Mesenchymal stem cell (in vitro differentiated cells and primary cell): ENCODE data around the gene CLCNKA.

Source experiments
- DNase-seq: peaks from one replicate; pipeline ENCODE4 v3.0.0-alpha.2; 2013
- H2AFZ ChIP-seq: one replicate; pipeline ENCODE4 v1.6.1; 2013; ENCODE audit warnings: low read depth, mild to moderate bottlenecking, control low read depth, inconsistent platforms, low read length, moderate library complexity
- H2AK5ac ChIP-seq: 2 replicates; pipeline ENCODE4 v1.6.1; 2013; ENCODE audit warnings: low read length, moderate library complexity, mild to moderate bottlenecking, inconsistent platforms; ENCODE audit not compliant: severe bottlenecking
- H2BK120ac ChIP-seq: one replicate; pipeline ENCODE4 v1.6.1; 2013; ENCODE audit warnings: low read depth, mild to moderate bottlenecking, inconsistent platforms, low read length, moderate library complexity
- H2BK12ac ChIP-seq, 2 experiments: one replicate each; pipeline ENCODE4 v1.6.1; 2013; ENCODE audit warnings: inconsistent platforms in 2 of 2, low read length in 2 of 2, mild to moderate bottlenecking in 2 of 2, moderate library complexity in 2 of 2, control low read depth in 1 of 2
- H2BK15ac ChIP-seq: one replicate; pipeline ENCODE4 v1.6.1; 2013; ENCODE audit warnings: mild to moderate bottlenecking, low read depth, inconsistent platforms; ENCODE audit not compliant: poor library complexity, severe bottlenecking
- H2BK5ac ChIP-seq: 2 replicates; pipeline ENCODE4 v1.6.1; 2013; ENCODE audit warnings: low read depth, mild to moderate bottlenecking, low read length, control low read depth, inconsistent platforms; ENCODE audit not compliant: poor library complexity, severe bottlenecking
- H3K14ac ChIP-seq, 2 experiments: one replicate each; pipeline ENCODE4 v1.6.1; 2013; ENCODE audit warnings: inconsistent platforms in 2 of 2, low read length in 2 of 2, control low read depth in 1 of 2, mild to moderate bottlenecking in 1 of 2, moderate library complexity in 1 of 2
- H3K18ac ChIP-seq, 2 experiments: one replicate each; pipeline ENCODE4 v1.6.1; 2013; ENCODE audit warnings: inconsistent platforms in 2 of 2, low read length in 2 of 2, control low read depth in 1 of 2, low read depth in 1 of 2, mild to moderate bottlenecking in 1 of 2
- H3K23ac ChIP-seq, 2 experiments: one replicate each; pipeline ENCODE4 v1.6.1; 2013; ENCODE audit warnings: inconsistent platforms in 2 of 2, low read length in 2 of 2, mild to moderate bottlenecking in 2 of 2, moderate library complexity in 2 of 2, control low read depth in 1 of 2
- H3K27ac ChIP-seq: 2 replicates; pipeline ENCODE4 v1.5.1; 2013; ENCODE audit warnings: mild to moderate bottlenecking, moderate library complexity, low read length, control low read depth, inconsistent platforms; ENCODE audit not compliant: poor library complexity, severe bottlenecking
- H3K27me3 ChIP-seq, 2 experiments: 2 replicates each; pipeline versions ENCODE4 v1.6.1 to v1.7.0; 2013; ENCODE audit warnings: low read length in 2 of 2, mild to moderate bottlenecking in 2 of 2, moderate library complexity in 2 of 2, control low read depth in 1 of 2, inconsistent platforms in 1 of 2; ENCODE audit not compliant: control insufficient read depth in 1 of 2, insufficient read depth in 1 of 2
- H3K36me3 ChIP-seq, 2 experiments: 2 replicates each; pipeline versions ENCODE4 v1.6.1 to v1.7.0; 2013; ENCODE audit warnings: low read length in 2 of 2, control low read depth in 1 of 2, inconsistent platforms in 1 of 2, low read depth in 1 of 2, mild to moderate bottlenecking in 1 of 2; ENCODE audit not compliant: insufficient read depth in 2 of 2, control insufficient read depth in 1 of 2
- H3K4ac ChIP-seq, 2 experiments: one replicate each; pipeline ENCODE4 v1.6.1; 2013; ENCODE audit warnings: inconsistent platforms in 2 of 2, low read length in 2 of 2, mild to moderate bottlenecking in 2 of 2, moderate library complexity in 2 of 2, control low read depth in 1 of 2, low read depth in 1 of 2
- H3K4me1 ChIP-seq: 2 replicates; pipeline ENCODE4 v1.6.1; 2013; ENCODE audit warnings: low read depth, low read length, control low read depth; ENCODE audit not compliant: control insufficient read depth, insufficient read depth
- H3K4me2 ChIP-seq: 2 replicates; pipeline ENCODE4 v1.6.1; 2013; ENCODE audit warnings: low read length, mild to moderate bottlenecking, inconsistent platforms; ENCODE audit not compliant: poor library complexity, severe bottlenecking
- H3K4me3 ChIP-seq, 2 experiments: 2 replicates each; pipeline versions ENCODE4 v1.5.1 to v1.7.0; 2013; ENCODE audit warnings: low read length in 2 of 2, mild to moderate bottlenecking in 2 of 2, control low read depth in 1 of 2, low read depth in 1 of 2; ENCODE audit not compliant: insufficient read depth in 1 of 2
- H3K79me1 ChIP-seq: replicated peaks from 2 replicates; pipeline ENCODE4 v1.6.1; 2013; ENCODE audit warnings: mild to moderate bottlenecking, control low read depth, low read length, inconsistent platforms; ENCODE audit not compliant: poor library complexity, severe bottlenecking
- H3K9ac ChIP-seq: 2 replicates; pipeline ENCODE4 v1.7.0; 2013; ENCODE audit warnings: mild to moderate bottlenecking, low read length, moderate library complexity
- H3K9me3 ChIP-seq: 2 replicates; pipeline ENCODE4 v1.7.0; 2013; ENCODE audit warnings: mild to moderate bottlenecking, low read length; ENCODE audit not compliant: control insufficient read depth
- H4K8ac ChIP-seq: one replicate; pipeline ENCODE4 v1.6.1; 2013; ENCODE audit warnings: inconsistent platforms, mild to moderate bottlenecking, low read length, moderate library complexity
- H4K91ac ChIP-seq: one replicate; pipeline ENCODE4 v1.6.1; 2013; ENCODE audit warnings: mild to moderate bottlenecking, low read length, inconsistent platforms
- WGBS: methylation state at CpG from one replicate; pipeline ENCODE4 v1.1.7; 2013; ENCODE audit warnings: mixed read lengths; 5-methylcytosine and 5-hydroxymethylcytosine counted together

The CLCNKA gene

GRCh38 chr1:16063921-16064320, 42.1 kb downstream of the CLCNKA start:
- no peak overlapping the region for H2BK120ac ChIP-seq
- H2BK5ac ChIP-seq: no peak overlapping the region
- no peak overlapping the region for H3K27ac ChIP-seq
- peaks cover 23% of the 10 kb centered on the region for H3K4me1 ChIP-seq
- H3K9me3 ChIP-seq: no peaks in the 10 kb centered on the region
- H3K27me3 ChIP-seq: peaks cover 16 to 63% of the 10 kb centered on the region in 2 experiments
- H2BK12ac ChIP-seq: no peak overlapping the region
- no peaks in the 10 kb centered on the region for H3K36me3 ChIP-seq
- no peaks in the 10 kb centered on the region for H3K79me1 ChIP-seq
- H3K4me2 ChIP-seq: no peak overlapping the region
- H3K14ac ChIP-seq: no peak overlapping the region
- no peak overlapping the region for H2AK5ac ChIP-seq
- DNase-seq: no peak
- no peak overlapping the region for H4K8ac ChIP-seq
- H3K23ac ChIP-seq: no peak overlapping the region
- no peak overlapping the region for H4K91ac ChIP-seq
- H3K4me3 ChIP-seq: no peak overlapping the region
- no peak overlapping the region for H3K18ac ChIP-seq
- no peak overlapping the region for H2AFZ ChIP-seq
- H2BK15ac ChIP-seq: no peak overlapping the region
- 38% methylated on average over 9 of the region's 9 CpGs for WGBS
- H3K4ac ChIP-seq: peak overlapping the region in 1 of 2 experiments; percentile 13
- no peak overlapping the region for H3K9ac ChIP-seq

- Histone ChIP-seq H3K4me2 (no peak overlapping the region), H2AFZ (no peak overlapping the region), H3K79me1 (no peaks in the 10 kb centered on the region), H4K91ac (no peak overlapping the region), H3K18ac (no peak overlapping the region), H3K27me3 (peaks cover 16 to 64% of the 10 kb centered on the region in 2 experiments), H3K36me3 (no peaks in the 10 kb centered on the region), H2BK15ac (no peak overlapping the region), H4K8ac (no peak overlapping the region), H3K4me1 (peaks cover 23% of the 10 kb centered on the region), H2BK12ac (no peak overlapping the region), H3K9me3 (no peaks in the 10 kb centered on the region), H3K14ac (peak overlapping the region in 1 of 2 experiments; percentile 14), H3K4me3 (no peak overlapping the region), H2BK120ac (no peak overlapping the region), H3K27ac (no peak overlapping the region), H3K9ac (no peak overlapping the region), H3K4ac (no peak overlapping the region), H2AK5ac (no peak overlapping the region), H2BK5ac (no peak overlapping the region), H3K23ac (peak overlapping the region in 1 of 2 experiments; percentile 67)
- WGBS: 75% methylated on average over 13 of the region's 13 CpGs
- DNase-seq: no peak
These were observed 42.9 kb downstream of the CLCNKA start for GRCh38 chr1:16064536-16065268.

- no peak overlapping the region for H4K8ac ChIP-seq
- peaks cover 16 to 64% of the 10 kb centered on the region in 2 experiments for H3K27me3 ChIP-seq
- no peak overlapping the region for H2BK15ac ChIP-seq
- H3K9me3 ChIP-seq: no peaks in the 10 kb centered on the region
- WGBS: 80% methylated on average over 8 of the region's 8 CpGs
- peaks cover 23% of the 10 kb centered on the region for H3K4me1 ChIP-seq
- no peaks in the 10 kb centered on the region for H3K36me3 ChIP-seq
- no peak overlapping the region for H3K14ac ChIP-seq
- H2BK5ac ChIP-seq: no peak overlapping the region
- H3K4me3 ChIP-seq: no peak overlapping the region
- H3K4me2 ChIP-seq: no peak overlapping the region
- H3K27ac ChIP-seq: no peak overlapping the region
- H3K23ac ChIP-seq: no peak overlapping the region
- no peak for DNase-seq
- no peak overlapping the region for H2AK5ac ChIP-seq
- no peak overlapping the region for H2BK120ac ChIP-seq
- H4K91ac ChIP-seq: no peak overlapping the region
- no peak overlapping the region for H3K4ac ChIP-seq
- no peak overlapping the region for H2AFZ ChIP-seq
- no peak overlapping the region for H3K18ac ChIP-seq
- H3K9ac ChIP-seq: no peak overlapping the region
- no peak overlapping the region for H2BK12ac ChIP-seq
- no peaks in the 10 kb centered on the region for H3K79me1 ChIP-seq
These were observed 43.4 kb downstream of the CLCNKA start for GRCh38 chr1:16065269-16065576.

GRCh38 chr1:16066245-16066644, 44.4 kb downstream of the CLCNKA start:
- H4K91ac ChIP-seq: no peak overlapping the region
- H3K4me2 ChIP-seq: no peak overlapping the region
- no peak overlapping the region for H3K18ac ChIP-seq
- no peaks in the 10 kb centered on the region for H3K79me1 ChIP-seq
- peaks cover 23% of the 10 kb centered on the region for H3K4me1 ChIP-seq
- no peak for DNase-seq
- H3K23ac ChIP-seq: no peak overlapping the region
- no peak overlapping the region for H3K4me3 ChIP-seq
- H2BK5ac ChIP-seq: no peak overlapping the region
- peaks cover 16 to 55% of the 10 kb centered on the region in 2 experiments for H3K27me3 ChIP-seq
- WGBS: 85% methylated on average over 4 of the region's 4 CpGs
- no peak overlapping the region for H2AFZ ChIP-seq
- H3K9me3 ChIP-seq: no peaks in the 10 kb centered on the region
- H3K4ac ChIP-seq: no peak overlapping the region
- H2BK12ac ChIP-seq: no peak overlapping the region
- H2BK15ac ChIP-seq: no peak overlapping the region
- no peak overlapping the region for H2BK120ac ChIP-seq
- no peak overlapping the region for H4K8ac ChIP-seq
- no peak overlapping the region for H3K9ac ChIP-seq
- no peak overlapping the region for H2AK5ac ChIP-seq
- H3K27ac ChIP-seq: no peak overlapping the region
- H3K14ac ChIP-seq: no peak overlapping the region
- no peaks in the 10 kb centered on the region for H3K36me3 ChIP-seq
